ENCODE data around the gene EDN3.
"Not testable (repeated sequence)": the region's sequence is repeated elsewhere in the genome, so short reads cannot be mapped to it uniquely, and the experiment has no call there.

EDN3 gene

DNA sequence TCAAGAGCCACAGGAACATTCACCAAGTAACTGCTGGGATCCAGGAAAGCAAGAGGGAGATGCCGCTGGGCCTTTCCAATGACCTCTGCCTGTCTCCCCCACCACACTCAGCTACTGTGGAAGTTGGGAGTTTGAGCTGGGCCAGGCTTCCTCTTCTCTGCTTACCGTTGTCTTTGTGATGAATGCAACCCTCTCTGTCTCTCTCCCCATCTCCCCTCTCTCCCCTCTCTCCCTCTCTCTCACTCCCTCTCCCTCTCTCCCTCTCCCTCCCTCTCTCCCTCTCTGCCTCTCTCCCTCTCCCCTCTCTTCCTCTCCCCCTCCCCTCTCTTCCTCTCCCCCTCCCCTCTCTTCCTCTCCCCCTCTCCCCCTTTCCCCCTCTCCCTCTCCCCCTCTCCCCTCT is 54.8 kb downstream of the EDN3 start:
- no peak for TF ChIP-seq ZNF274 (IDR thresholded peaks at IDR 0.05; ENCODE audit: low read depth, low read length)

DNA sequence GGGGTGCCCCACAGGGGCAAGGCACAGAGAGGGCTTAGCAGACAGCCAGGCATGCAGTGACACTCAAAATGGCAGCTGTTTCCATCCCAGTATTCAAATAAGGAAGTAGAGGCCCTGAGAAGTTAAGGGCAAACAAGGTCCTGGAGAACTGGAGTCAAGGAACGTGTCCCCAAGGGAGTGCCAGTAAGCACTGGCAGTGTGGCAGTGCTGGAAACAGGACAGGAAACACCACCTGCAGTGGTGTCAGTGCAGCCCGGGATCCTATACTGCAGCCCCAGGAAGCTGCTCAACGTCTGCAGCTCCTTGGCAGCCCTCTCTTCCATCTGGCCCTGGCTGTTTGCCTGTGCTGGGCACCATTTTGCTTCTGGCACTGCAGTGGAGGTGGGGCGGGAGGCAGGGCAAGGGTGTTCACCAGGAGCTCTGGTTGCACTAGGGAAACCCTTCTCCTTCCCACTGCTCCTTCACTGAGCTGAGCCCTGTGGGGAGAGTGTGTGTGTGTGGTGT is 56.3 kb downstream of the EDN3 start:
- H3K4me3 ChIP-seq (ENCODE audit: low read length), result no peak overlapping the region
- TF ChIP-seq ZNF274 (IDR thresholded peaks at IDR 0.05; ENCODE audit: low read depth, low read length), result no peak

More for the DNA sequence above, 54.8 kb downstream of the EDN3 start:
- no peak overlapping the region for H3K4me3 ChIP-seq (ENCODE audit: low read length)

DNA sequence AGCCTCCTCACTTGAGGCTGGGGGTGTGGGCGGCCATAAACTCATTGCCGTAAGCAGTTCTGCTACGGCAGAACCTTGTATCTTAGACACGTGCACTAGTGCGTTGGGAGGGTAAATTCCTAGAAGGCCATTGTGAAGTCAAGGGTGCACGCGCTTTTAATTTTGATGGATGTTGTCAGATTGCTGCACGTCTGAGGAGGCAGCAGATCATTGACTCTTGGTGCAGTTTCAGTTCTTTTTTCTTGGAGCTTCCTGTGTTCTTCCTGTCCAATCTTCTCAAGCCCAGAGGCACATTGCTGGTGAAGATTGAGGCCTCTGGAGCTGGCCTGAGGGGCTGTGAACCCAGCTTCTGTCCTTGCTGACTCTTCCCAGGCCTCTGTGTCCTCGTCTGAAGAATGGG is 58.4 kb downstream of the EDN3 start:
- H3K4me3 ChIP-seq (ENCODE audit: low read length), result not testable (repeated sequence)

DNA sequence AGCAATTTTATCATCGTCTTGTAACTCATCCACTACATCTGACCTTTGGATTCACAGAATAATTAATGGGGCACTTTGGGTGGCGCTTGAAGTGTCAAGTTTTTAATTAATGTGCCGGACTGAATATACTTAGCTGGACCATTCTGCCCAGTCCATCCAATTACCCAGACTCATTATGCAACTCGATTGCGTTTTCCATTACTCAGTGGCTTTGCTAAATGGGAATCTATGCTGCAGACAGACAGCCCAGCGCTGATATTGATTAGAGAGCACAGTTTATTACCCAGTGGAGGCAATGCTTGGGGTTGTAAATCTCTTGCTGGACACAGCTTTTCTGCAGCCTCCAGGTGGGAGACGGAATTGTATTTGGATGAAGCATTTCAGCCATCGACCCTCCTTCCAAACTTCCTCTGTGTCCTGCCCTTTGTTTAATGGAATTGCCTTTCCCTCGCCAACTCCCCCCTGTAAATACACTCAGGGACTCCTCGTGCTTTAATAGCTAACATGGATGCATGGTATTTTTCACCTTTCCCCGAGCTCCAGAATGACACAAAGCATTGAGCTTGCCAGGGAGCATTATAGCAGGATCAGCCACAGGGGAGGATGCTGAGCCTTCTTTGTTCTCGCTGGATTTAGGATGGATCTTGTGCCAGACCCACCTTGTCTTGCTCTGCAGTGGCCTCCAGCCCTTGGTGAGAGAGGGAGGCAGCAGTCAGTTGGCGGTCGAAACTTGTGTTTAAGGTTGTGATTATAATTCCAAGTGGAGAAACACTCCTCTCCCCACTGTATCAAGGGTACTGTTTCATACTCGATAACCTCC is 59.7 kb downstream of the EDN3 start:
- no peak overlapping the region for H3K4me3 ChIP-seq (ENCODE audit: low read length)
- no peak for TF ChIP-seq ZNF274 (IDR thresholded peaks at IDR 0.05; ENCODE audit: low read depth, low read length)

DNA sequence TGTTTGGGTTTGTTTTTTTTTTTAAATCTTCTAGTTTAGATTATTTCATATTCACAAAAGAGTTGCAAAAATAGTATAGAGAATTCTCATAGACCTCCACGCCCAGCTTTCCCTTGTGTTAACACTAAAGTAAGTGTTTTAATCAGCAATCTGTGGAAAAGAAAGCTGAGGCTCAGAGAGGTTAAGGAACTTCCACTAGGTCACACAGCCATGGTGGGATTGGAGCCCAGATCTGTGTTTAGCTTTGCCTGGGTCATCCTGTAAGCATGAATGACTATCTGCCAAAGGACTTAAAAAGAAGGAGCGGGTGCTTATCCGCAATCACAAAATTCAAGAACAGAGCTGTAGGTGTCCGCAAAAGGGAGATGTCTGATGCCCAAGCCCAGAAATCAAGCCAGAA is 60.5 kb downstream of the EDN3 start:
- no peak for TF ChIP-seq ZNF274 (IDR thresholded peaks at IDR 0.05; ENCODE audit: low read depth, low read length)
- no peak overlapping the region for H3K4me3 ChIP-seq (ENCODE audit: low read length)

DNA sequence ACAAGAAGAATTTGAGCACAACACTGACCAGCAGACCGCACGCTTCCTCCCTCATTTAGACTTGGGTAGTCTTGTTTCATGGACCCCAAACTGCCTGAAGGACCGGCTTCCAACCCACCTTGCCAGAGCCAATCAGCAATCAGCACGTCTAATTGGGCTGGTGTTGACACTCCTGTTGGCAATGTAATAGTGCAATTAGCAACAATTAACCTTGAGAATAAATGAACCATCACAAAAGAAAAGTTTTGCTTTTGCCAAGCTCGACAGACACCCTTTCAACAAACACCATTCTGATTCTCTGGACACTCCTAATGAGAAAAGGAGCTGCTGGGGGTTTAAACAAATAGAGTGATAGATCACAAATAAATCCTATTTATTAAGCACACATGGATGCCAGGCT is 61.0 kb downstream of the EDN3 start:
- no peak for TF ChIP-seq ZNF274 (IDR thresholded peaks at IDR 0.05; ENCODE audit: low read depth, low read length)
- no peak overlapping the region for H3K4me3 ChIP-seq (ENCODE audit: low read length)

DNA sequence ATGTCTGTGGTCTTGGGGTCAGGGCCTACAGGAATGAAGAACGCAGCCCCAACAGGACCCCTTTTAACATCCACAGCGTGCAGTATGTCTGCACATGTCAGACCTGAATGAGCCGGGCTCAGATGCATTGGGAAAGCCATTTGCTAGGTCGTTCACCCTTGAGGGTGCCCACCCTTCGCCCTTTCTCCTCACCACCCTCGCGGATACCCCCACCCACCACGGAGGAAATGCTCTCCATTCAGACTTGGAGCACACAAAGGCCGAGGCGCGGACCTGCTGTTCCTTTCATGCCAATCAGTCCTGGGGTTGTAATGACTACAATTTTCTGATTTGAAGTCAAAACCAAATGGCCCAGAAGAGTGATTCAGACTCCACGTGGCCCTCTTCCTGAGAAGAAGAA is 62.7 kb downstream of the EDN3 start:
- no peak overlapping the region for H3K4me3 ChIP-seq (ENCODE audit: low read length)
- TF ChIP-seq ZNF274 (IDR thresholded peaks at IDR 0.05; ENCODE audit: low read depth, low read length), result no peak

DNA sequence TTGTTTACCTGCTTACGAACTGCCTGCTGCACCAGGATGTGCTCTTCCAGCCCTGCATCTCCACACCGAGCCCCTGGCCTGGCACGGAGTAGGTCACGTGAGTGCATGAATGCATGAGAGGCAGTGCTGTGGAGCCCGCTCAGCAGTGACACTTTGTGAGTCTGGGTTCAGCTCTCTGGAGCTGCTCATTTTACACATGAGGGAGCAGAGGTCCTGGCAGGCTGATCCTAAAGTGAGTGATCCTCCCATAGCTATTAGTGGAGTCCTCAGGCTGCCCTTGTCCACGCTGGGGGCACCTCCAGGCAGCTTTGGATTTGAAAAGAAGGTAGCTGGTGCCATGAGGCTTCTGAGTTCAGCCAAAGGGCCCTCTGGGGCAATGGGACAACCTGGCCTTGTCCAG is 64.2 kb downstream of the EDN3 start:
- TF ChIP-seq ZNF274 (IDR thresholded peaks at IDR 0.05; ENCODE audit: low read depth, low read length), result no peak
- H3K4me3 ChIP-seq (ENCODE audit: low read length), result no peak overlapping the region

DNA sequence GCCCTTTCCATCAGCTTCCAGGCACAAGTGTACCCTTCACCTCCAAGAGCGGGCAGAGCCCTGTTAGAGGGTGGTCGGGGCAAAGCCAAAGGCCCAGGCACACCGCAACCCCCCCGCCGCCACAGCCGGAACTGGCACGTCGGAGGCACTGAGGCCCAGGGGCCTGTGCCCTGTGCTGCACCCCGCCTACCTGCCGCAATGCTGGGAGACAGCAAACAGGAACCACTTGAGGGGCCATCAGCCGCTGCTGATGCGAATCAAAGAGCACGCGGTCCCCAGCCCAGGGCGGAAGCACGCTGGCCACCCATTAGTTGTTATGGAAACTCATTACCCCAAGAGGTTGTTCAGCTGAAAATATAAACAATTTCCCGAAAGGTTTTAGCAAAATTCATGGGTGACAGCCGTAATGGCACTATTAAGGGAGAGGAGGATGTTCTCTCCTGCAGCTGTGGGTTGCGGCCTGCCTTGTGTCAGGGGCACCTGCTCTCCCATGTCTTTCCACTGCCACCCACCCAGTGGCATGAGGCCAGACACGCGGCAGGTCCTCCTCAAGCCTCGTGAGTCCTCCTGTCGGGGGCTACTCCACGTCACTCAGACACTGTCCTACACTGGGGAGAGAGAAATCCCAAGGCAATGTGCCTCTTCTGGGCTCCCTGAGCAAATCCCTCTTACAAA is 65.3 kb downstream of the EDN3 start:
- no peak for TF ChIP-seq ZNF274 (IDR thresholded peaks at IDR 0.05; ENCODE audit: low read depth, low read length)
- no peak overlapping the region for H3K4me3 ChIP-seq (ENCODE audit: low read length)

DNA sequence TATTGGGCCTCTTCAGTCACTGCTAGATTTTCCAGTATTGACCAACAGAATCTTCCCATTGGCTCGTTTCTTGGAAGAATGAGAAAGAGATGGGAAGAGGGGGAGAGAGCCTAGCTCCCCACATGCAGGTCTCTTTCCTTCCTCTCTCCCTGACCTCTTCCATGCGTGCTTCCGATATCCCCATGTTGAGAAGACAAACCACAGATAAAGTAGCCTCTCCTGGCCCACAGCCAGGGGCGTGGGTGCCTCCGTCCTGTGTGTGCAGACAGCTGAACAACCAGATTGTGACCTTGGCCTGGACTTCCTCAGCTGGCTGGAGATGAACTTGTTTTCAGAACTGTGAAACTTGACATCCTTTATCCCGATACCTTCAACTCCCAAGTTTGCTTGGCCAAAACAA is 71.0 kb downstream of the EDN3 start:
- no peak for TF ChIP-seq ZNF274 (IDR thresholded peaks at IDR 0.05; ENCODE audit: low read depth, low read length)
- no peak overlapping the region for H3K4me3 ChIP-seq (ENCODE audit: low read length)

DNA sequence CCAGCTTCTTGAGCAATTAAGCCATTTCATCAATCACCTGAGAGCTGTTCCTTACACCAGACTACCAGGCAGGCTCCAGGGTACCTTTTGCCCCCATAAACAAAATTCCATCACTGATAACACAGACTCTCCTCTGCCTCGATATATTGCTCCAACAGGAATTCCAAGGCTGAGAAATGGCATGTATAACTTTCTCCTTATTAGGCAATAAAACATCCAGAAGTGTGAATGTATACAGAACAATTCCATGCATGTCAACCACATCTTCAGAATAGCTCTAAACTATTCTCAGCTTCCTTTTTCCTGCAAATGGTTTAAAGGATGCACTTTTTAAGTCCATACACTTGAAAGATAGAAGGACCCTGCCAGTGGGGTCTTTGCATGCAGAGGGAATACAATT is 73.8 kb downstream of the EDN3 start:
- TF ChIP-seq ZNF274 (IDR thresholded peaks at IDR 0.05; ENCODE audit: low read depth, low read length), result no peak
- H3K4me3 ChIP-seq (ENCODE audit: low read length), result no peak overlapping the region

DNA sequence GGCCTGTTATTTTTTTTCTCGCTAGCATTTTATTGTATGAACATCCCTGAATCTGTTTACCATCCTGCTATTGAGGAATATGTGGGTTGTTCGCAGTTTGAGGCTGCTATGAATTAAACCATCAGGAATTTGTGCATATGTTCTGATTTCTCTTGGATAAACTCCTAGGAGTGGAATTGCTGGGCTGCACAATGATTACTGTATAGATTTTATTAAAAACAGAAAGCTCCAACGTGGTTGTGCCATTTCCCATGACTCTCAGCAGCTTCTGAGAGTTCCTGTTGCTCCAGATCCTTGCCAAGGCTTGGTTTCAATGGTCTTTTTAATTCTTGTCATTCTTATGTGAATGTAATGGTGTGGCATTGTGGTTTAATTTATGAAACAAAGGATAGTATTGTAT is 75.1 kb downstream of the EDN3 start:
- no peak overlapping the region for H3K4me3 ChIP-seq (ENCODE audit: low read length)
- no peak for TF ChIP-seq ZNF274 (IDR thresholded peaks at IDR 0.05; ENCODE audit: low read depth, low read length)

All from GM08714 (cell line).